Smooth muscle cell (in vitro differentiated cells): ENCODE measurements around the gene AKNA. TPM values are rescaled to one million over a fixed set of nuclear protein-coding genes. Genes with fewer than 3 reads are reported as not detected.
"Not testable (repeated sequence)": the region's sequence is repeated elsewhere in the genome, so short reads cannot be mapped to it uniquely, and the experiment has no call there.

Experiments used
- DNase-seq: peaks from one replicate; lab custom pipeline; 2025; ENCODE audit not compliant: unreplicated experiment; lab: John Stamatoyannopoulos, UW
- H2AFZ ChIP-seq: fragments of 200-600 bp; sonication (generic); 2 replicates; pipeline ENCODE4 v1.6.0; 2016; ENCODE audit warnings: antibody characterized with exemption, low read depth, mild to moderate bottlenecking
- H3F3A ChIP-seq: fragments of 200-600 bp; sonication (generic); 2 replicates; pipeline ENCODE4 v1.6.0; 2017; ENCODE audit warnings: antibody characterized with exemption, low read depth
- H3K27ac ChIP-seq: fragments of 200-600 bp; sonication (generic); 2 replicates; pipeline ENCODE4 v1.5.1; 2016; ENCODE audit warnings: low read depth, mild to moderate bottlenecking
- H3K27me3 ChIP-seq: fragments of 200-600 bp; sonication (generic); 2 replicates; pipeline ENCODE4 v1.6.1; 2016; ENCODE audit warnings: low read depth, mild to moderate bottlenecking
- H3K36me3 ChIP-seq: fragments of 200-600 bp; sonication (generic); 2 replicates; pipeline ENCODE4 v1.5.1; 2016; ENCODE audit warnings: low read depth
- H3K4me1 ChIP-seq: fragments of 200-600 bp; sonication (generic); 2 replicates; pipeline ENCODE4 v1.5.1; 2016; ENCODE audit warnings: low read depth
- H3K4me2 ChIP-seq: fragments of 200-600 bp; sonication (generic); 2 replicates; pipeline ENCODE4 v1.6.0; 2016; ENCODE audit warnings: mild to moderate bottlenecking
- H3K4me3 ChIP-seq: fragments of 200-600 bp; sonication (generic); 2 replicates; pipeline ENCODE4 v1.5.1; 2016; ENCODE audit warnings: mild to moderate bottlenecking
- H3K79me2 ChIP-seq: fragments of 200-600 bp; sonication (generic); 2 replicates; pipeline ENCODE4 v1.6.0; 2016; ENCODE audit warnings: low read depth, mild to moderate bottlenecking
- H3K9ac ChIP-seq: fragments of 200-600 bp; sonication (generic); 2 replicates; pipeline ENCODE4 v1.6.0; 2016; ENCODE audit warnings: low read depth
- H3K9me3 ChIP-seq: fragments of 200-600 bp; sonication (generic); replicated peaks from 2 replicates; pipeline ENCODE4 v1.5.1; 2016; ENCODE audit warnings: low read depth
- H4K20me1 ChIP-seq: fragments of 200-600 bp; sonication (generic); 2 replicates; pipeline ENCODE4 v1.6.0; 2016; ENCODE audit warnings: low read depth
- CTCF ChIP-seq: fragments of 200-600 bp; sonication (generic); IDR thresholded peaks from 2 replicates; pipeline ENCODE4 v1.5.1; 2017; ENCODE audit warnings: borderline replicate concordance, mild to moderate bottlenecking, antibody characterized with exemption; ENCODE audit not compliant: insufficient read depth, poor library complexity, severe bottlenecking
- WGBS: methylation state at CpG from one replicate; pipeline ENCODE4 v1.1.7; 2016; ENCODE audit warnings: low lambda C conversion rate; 5-methylcytosine and 5-hydroxymethylcytosine counted together
- polyA plus RNA-seq: library from polyadenylated mRNA; unstranded; fragments of >200 nt; fragmentation: Nextera tagmentation; extraction: Ambion mirVana; gene quantifications from 2 replicates; pipeline ENCODE4 v1.2.1, GENCODE V29; 2016
- total RNA-seq: library from RNA; depleted of rRNA; stranded (reverse); fragments of >200 nt; gene quantifications from 2 replicates; pipeline ENCODE4 v1.2.3, GENCODE V29; 2014

The AKNA gene
- total and polyA plus RNA-seq, 2 experiments from 2014 or later: 3.2 to 4.7 TPM

GRCh38 chr9:114332474-114333040 is 55.2 kb downstream of the AKNA start:
- 89% methylated on average over 4 of the region's 4 CpGs for WGBS

GRCh38 chr9:114331229-114332195 is 56.3 kb downstream of the AKNA start:
- H3K4me3 ChIP-seq, DNase-seq, H4K20me1 ChIP-seq, H3K4me1 ChIP-seq, H3K27ac ChIP-seq, H3K36me3 ChIP-seq, H3F3A ChIP-seq, H3K27me3 ChIP-seq, H3K9ac ChIP-seq, H3K79me2 ChIP-seq, H3K9me3 ChIP-seq, H3K4me2 ChIP-seq, H2AFZ ChIP-seq: not testable (repeated sequence)
- WGBS: 87% methylated on average over 15 of the region's 19 CpGs

More at GRCh38 chr9:114332474-114333040, 55.2 kb downstream of the AKNA start:
- H3K27ac ChIP-seq, H3K79me2 ChIP-seq, H3K4me3 ChIP-seq, H3K4me2 ChIP-seq, H3K9ac ChIP-seq, DNase-seq, H3K27me3 ChIP-seq, H4K20me1 ChIP-seq, H3F3A ChIP-seq, H3K9me3 ChIP-seq, H3K4me1 ChIP-seq, H2AFZ ChIP-seq, H3K36me3 ChIP-seq: not testable (repeated sequence)

GRCh38 chr9:114330636-114331035 is 57.1 kb downstream of the AKNA start:
- TF ChIP-seq CTCF: no peak

GRCh38 chr9:114329625-114330022 is 58.2 kb downstream of the AKNA start, which contains the start of gene ORM2:
ORM2 (plus strand) TSS chr9:114329869; CDS start chr9:114329905, 36 bp downstream.
- WGBS: no CpG with 5 or more reads among the region's 10 CpGs
- not testable (repeated sequence) for H3K27me3 ChIP-seq, H3K4me2 ChIP-seq

More at GRCh38 chr9:114330636-114331035, 57.1 kb downstream of the AKNA start:
- H3K36me3 ChIP-seq: no peaks in the 10 kb centered on the region
- no peaks in the 10 kb centered on the region for H3K9me3 ChIP-seq
- H3K27me3 ChIP-seq: no peaks in the 10 kb centered on the region
- no peaks in the 10 kb centered on the region for H3F3A ChIP-seq
- H4K20me1 ChIP-seq: no peaks in the 10 kb centered on the region
- no peaks in the 10 kb centered on the region for H3K79me2 ChIP-seq
- no peaks in the 10 kb centered on the region for H3K4me1 ChIP-seq
- no peak overlapping the region for H2AFZ ChIP-seq
- no peak overlapping the region for H3K4me3 ChIP-seq
- no peak for DNase-seq
- H3K9ac ChIP-seq: no peak overlapping the region
- WGBS: 86% methylated on average over 10 of the region's 10 CpGs
- no peak overlapping the region for H3K27ac ChIP-seq
- H3K4me2 ChIP-seq: no peak overlapping the region

GRCh38 chr9:114328937-114329624 is 58.7 kb downstream of the AKNA start:
- not testable (repeated sequence) for H3K9ac ChIP-seq, H3F3A ChIP-seq, H3K27ac ChIP-seq, H3K4me3 ChIP-seq, H3K27me3 ChIP-seq, H3K9me3 ChIP-seq, H3K79me2 ChIP-seq, H2AFZ ChIP-seq, H4K20me1 ChIP-seq, H3K36me3 ChIP-seq, H3K4me2 ChIP-seq, H3K4me1 ChIP-seq
- 89% methylated on average over 12 of the region's 12 CpGs for WGBS
- peak; percentile 18 for DNase-seq

More at GRCh38 chr9:114329625-114330022, 58.2 kb downstream of the AKNA start, which contains the start of gene ORM2:
- not testable (repeated sequence) for H3K79me2 ChIP-seq, H3K4me3 ChIP-seq, DNase-seq, H2AFZ ChIP-seq, H3K9me3 ChIP-seq, H3K27ac ChIP-seq, H3F3A ChIP-seq, H3K9ac ChIP-seq, H3K36me3 ChIP-seq, H4K20me1 ChIP-seq, H3K4me1 ChIP-seq

GRCh38 chr9:114328357-114328820 is 59.4 kb downstream of the AKNA start:
- not testable (repeated sequence) for H3K4me1 ChIP-seq, H3K27me3 ChIP-seq, H2AFZ ChIP-seq, H3K4me3 ChIP-seq, H3K4me2 ChIP-seq, H3K9me3 ChIP-seq, H3K79me2 ChIP-seq, H3K27ac ChIP-seq, H4K20me1 ChIP-seq, H3F3A ChIP-seq, H3K9ac ChIP-seq, H3K36me3 ChIP-seq
- 83% methylated on average over 10 of the region's 10 CpGs for WGBS
- DNase-seq: peak; percentile 37
